AG04450 (cell line): ENCODE data around the gene AQP4. TPM values are rescaled to one million over a fixed set of nuclear protein-coding genes. Genes with fewer than 3 reads are reported as not detected.

Source experiments
- CTCF ChIA-PET: fragments of 300-600, 350-600 bp; formaldehyde crosslinking; extraction: SDS; loops from one replicate; lab custom pipeline; 2022; ENCODE audit warnings: antibody characterized with exemption, inconsistent platforms; lab: Charles Lee
- POLR2A ChIA-PET: fragments of 350-600 bp; formaldehyde crosslinking; extraction: SDS; loops from one replicate; lab custom pipeline; 2021; ENCODE audit warnings: antibody characterized with exemption, inconsistent platforms; lab: Yijun Ruan, JAX
- DNase-seq: peaks from one replicate; pipeline ENCODE4 v3.0.0-alpha.2; 2011; ENCODE audit warnings: low read depth, low spot score
- H3K27ac ChIP-seq: one replicate; pipeline ENCODE4 v1.5.1; 2012; ENCODE audit warnings: low read depth, low read length, control low read depth
- H3K27me3 ChIP-seq: one replicate; pipeline ENCODE4 v1.6.0; 2012; ENCODE audit warnings: low read length; ENCODE audit not compliant: control insufficient read depth, insufficient read depth
- H3K4me3 ChIP-seq: 2 replicates; pipeline ENCODE4 v1.5.1; 2011; ENCODE audit warnings: mild to moderate bottlenecking, low read depth, low read length, control low read depth
- H3K9me3 ChIP-seq: 2 replicates; pipeline ENCODE4 v1.5.1; 2012; ENCODE audit warnings: low read length; ENCODE audit not compliant: control insufficient read depth, insufficient read depth
- CTCF ChIP-seq: IDR thresholded peaks from 2 replicates; pipeline ENCODE4 v1.5.1; 2011; ENCODE audit warnings: low read depth, low read length, control low read depth, inconsistent platforms
- polyA plus RNA-seq: library from polyadenylated mRNA; depleted of rRNA; stranded (reverse); fragments of >200 nt; gene quantifications from 2 replicates; pipeline ENCODE4 v1.2.3, GENCODE V29; 2011

The AQP4 gene
- polyA plus RNA-seq, 1 experiment, result not detected

GRCh38 chr18:26863921-26864497 lies 1.5 kb downstream of the AQP4 start:
- TF ChIP-seq CTCF, result no peak
- CTCF ChIA-PET, result no interaction called here
- DNase-seq, result no peak
- no peak overlapping the region for H3K27ac ChIP-seq
- H3K9me3 ChIP-seq, result peaks cover 15% of the 10 kb centered on the region
- H3K4me3 ChIP-seq, result no peak overlapping the region
- no peaks in the 10 kb centered on the region for H3K27me3 ChIP-seq
- POLR2A ChIA-PET, result no interaction called here

GRCh38 chr18:26863122-26863879 lies 2.2 kb downstream of the AQP4 start:
- DNase-seq, result no peak
- H3K4me3 ChIP-seq, result no peak overlapping the region
- POLR2A ChIA-PET, result no interaction called here
- no peak for TF ChIP-seq CTCF
- H3K27ac ChIP-seq, result no peak overlapping the region
- CTCF ChIA-PET, result no interaction called here
- no peaks in the 10 kb centered on the region for H3K27me3 ChIP-seq
- H3K9me3 ChIP-seq, result peaks cover 15% of the 10 kb centered on the region

- POLR2A ChIA-PET, result no interaction called here
- Histone ChIP-seq H3K4me3 (no peak overlapping the region), H3K27ac (no peak overlapping the region), H3K9me3 (peaks cover 15% of the 10 kb centered on the region), H3K27me3 (no peaks in the 10 kb centered on the region)
- CTCF ChIA-PET, result no interaction called here
- no peak for DNase-seq
- TF ChIP-seq CTCF, result no peak
Observed at GRCh38 chr18:26862084-26862483, 3.4 kb downstream of the AQP4 start.

- H3K27me3 ChIP-seq, result no peaks in the 10 kb centered on the region
- H3K4me3 ChIP-seq, result no peak overlapping the region
- no peak for TF ChIP-seq CTCF
- H3K27ac ChIP-seq, result no peak overlapping the region
- ChIA-PET CTCF (no interaction called here), POLR2A (no interaction called here)
- no peak for DNase-seq
- H3K9me3 ChIP-seq, result no peaks in the 10 kb centered on the region
Observed at GRCh38 chr18:26854292-26854881, 11.1 kb downstream of the AQP4 start.

GRCh38 chr18:26853401-26853800 lies 12.1 kb downstream of the AQP4 start:
- ChIA-PET CTCF (no interaction called here), POLR2A (no interaction called here)
- H3K9me3 ChIP-seq, result no peaks in the 10 kb centered on the region
- no peak for TF ChIP-seq CTCF
- no peaks in the 10 kb centered on the region for H3K27me3 ChIP-seq
- no peak overlapping the region for H3K27ac ChIP-seq
- no peak for DNase-seq
- no peak overlapping the region for H3K4me3 ChIP-seq
